Measurements from ENCODE around the gene MAGI1.

The MAGI1 gene

DNA sequence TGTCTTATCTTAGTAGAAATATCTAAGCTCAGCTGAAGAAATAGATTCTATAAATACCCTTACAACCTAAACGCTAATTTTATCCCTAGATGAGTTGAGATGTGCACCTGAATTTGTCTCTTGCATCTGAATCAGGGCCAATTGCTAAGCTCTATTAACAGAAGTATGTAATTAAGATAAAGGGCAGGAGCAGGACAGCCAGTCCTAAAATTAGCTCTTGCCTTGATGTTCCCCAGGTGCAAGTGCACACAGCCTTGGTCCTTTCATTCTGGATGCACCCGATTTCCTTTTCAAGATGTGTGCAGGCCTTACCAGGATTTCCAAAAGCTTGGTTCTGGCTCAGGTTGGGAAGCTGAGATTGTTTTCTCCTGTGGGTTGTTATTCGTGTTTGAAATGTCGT is 52.4 kb downstream of the MAGI1 start:
- DNase-seq (ENCODE audit: low read depth, low spot score), result no peak

GRCh38 chr3:65984975-65985374 is 53.7 kb downstream of the MAGI1 start:
- no peak for DNase-seq (ENCODE audit: low read depth, low spot score)
- H3K4me3 ChIP-seq (ENCODE audit: low read length), result no peak overlapping the region

More for the DNA sequence above, 52.4 kb downstream of the MAGI1 start:
- no peak overlapping the region for H3K4me3 ChIP-seq (ENCODE audit: low read length)

- H3K4me3 ChIP-seq (ENCODE audit: low read length), result no peak overlapping the region
- no peak for DNase-seq (ENCODE audit: low read depth, low spot score)
These were observed 55.6 kb downstream of the MAGI1 start for GRCh38 chr3:65983100-65983499.

DNA sequence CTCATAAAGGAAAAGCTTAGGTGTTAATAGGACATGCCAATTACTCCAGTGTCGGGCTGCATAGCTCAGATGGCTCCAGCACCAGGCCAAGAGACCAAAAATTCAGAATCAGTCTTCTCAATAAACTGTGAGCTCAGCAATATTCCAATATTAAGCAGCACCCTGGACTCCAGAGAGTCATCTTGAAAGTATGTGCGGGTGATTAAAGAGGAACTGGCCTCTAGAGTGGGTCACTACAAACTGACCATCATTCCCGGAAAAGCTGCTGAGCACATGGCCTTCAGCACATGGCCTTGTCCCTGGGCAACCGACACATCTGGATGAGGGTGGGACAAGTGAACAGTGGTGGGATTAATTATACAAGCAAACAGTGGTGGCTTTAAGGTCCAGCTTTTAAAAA is 59.0 kb downstream of the MAGI1 start:
- DNase-seq (ENCODE audit: low read depth, low spot score), result no peak
- no peak overlapping the region for H3K4me3 ChIP-seq (ENCODE audit: low read length)

DNA sequence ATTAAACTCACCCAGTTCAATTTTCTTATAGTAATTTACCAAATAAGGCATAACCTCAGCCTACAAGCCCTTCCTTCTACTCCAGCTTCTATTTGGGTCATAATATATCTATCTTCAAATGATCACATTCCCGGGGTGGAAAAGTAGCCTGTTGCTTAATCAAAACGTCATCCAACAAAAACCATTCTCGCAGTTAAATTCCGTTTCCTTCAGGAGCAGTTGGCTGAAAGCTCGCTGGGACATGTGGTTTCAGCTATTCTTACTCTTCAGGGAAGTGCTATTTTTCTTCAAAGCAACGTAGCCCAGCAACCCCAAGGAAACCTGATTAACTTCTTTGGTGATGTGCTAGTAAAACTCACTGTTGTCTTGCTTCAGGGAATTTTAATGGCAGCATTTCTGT is 59.6 kb downstream of the MAGI1 start:
- no peak overlapping the region for H3K4me3 ChIP-seq (ENCODE audit: low read length)
- no peak for DNase-seq (ENCODE audit: low read depth, low spot score)

DNA sequence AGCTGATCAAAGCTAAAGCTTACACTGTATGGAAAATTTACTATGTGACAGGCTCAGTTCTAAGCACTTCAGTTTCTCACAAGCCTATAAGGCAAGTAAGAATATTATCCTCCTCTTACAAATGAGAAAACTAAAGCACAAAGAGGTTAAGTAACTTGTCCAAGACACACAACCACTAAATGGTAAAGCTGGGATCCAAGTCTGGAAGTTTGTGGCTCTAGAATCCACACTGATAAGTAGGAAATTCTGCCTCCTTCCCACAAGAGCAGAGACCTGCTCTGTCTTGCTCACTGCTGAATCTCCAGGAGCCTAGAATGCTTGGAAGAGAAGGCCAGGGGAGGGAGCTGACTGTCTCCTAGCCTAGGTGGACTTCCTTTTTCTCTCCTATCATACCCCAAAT is 60.6 kb downstream of the MAGI1 start:
- no peak overlapping the region for H3K4me3 ChIP-seq (ENCODE audit: low read length)
- no peak for DNase-seq (ENCODE audit: low read depth, low spot score)

DNA sequence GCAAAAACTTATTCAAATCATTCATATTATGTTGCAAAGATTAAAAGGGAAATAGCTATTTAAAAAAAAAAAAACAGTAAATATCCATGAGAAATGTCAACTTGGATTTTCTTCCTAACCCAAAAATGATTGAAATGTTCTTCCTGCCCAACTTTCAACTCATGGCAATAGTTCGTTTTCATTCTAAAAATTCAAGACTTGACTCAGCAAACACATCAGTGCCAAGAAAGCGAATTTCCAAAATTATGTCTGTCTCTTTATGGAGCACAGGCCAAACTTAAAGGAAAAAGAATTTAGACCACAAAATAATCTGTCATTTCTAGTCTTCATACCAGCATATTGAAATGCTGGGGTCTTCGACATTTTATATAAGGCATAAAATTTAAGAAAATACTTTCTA is 63.7 kb downstream of the MAGI1 start:
- no peak for DNase-seq (ENCODE audit: low read depth, low spot score)
- no peak overlapping the region for H3K4me3 ChIP-seq (ENCODE audit: low read length)

DNA sequence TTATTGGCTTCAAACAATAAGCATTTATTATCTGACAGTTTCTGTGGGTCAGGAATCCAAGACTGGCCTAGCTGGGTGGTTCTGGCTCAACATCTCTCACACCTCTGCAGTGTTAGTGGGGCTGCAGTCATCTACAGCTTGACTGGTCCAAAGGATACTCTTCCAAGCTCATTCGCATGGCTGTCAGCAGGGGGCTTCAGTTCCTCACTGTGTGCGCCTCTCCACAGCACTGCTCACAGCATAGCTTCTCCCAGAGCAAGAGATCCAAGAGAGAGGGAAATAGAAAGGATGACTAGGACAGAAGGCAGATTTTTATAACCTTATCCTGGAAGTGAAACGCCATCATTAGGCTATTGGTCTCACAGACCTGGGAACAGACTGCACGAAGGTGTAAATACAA is 64.2 kb downstream of the MAGI1 start:
- DNase-seq (ENCODE audit: low read depth, low spot score), result no peak
- no peak overlapping the region for H3K4me3 ChIP-seq (ENCODE audit: low read length)

DNA sequence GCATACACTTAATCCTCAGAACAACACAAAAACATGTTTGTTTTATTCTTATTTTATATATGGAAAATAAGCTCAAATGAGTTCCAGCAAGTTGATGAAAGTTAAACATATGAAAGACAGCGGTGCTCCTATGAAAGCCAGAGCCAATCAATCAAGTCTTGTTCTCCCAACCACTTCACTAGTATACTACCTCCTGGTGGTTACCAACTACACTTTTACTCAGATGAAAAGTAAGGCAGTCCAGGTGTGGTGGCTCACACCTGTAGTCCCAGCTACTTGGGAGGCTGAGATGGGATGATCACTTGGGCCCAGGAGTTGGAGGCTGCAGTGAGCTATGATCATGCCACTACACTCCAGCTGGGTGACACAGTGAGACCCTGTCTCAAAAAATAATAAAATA is 66.0 kb downstream of the MAGI1 start:
- DNase-seq (ENCODE audit: low read depth, low spot score), result no peak
- no peak overlapping the region for H3K4me3 ChIP-seq (ENCODE audit: low read length)

GRCh38 chr3:65971293-65972252 is 67.1 kb downstream of the MAGI1 start:
- DNase-seq (ENCODE audit: low read depth, low spot score), result no peak
- H3K4me3 ChIP-seq (ENCODE audit: low read length), result no peak overlapping the region

- DNase-seq (ENCODE audit: low read depth, low spot score), result no peak
These were observed 69.7 kb downstream of the MAGI1 start for GRCh38 chr3:65968996-65969395.

DNA sequence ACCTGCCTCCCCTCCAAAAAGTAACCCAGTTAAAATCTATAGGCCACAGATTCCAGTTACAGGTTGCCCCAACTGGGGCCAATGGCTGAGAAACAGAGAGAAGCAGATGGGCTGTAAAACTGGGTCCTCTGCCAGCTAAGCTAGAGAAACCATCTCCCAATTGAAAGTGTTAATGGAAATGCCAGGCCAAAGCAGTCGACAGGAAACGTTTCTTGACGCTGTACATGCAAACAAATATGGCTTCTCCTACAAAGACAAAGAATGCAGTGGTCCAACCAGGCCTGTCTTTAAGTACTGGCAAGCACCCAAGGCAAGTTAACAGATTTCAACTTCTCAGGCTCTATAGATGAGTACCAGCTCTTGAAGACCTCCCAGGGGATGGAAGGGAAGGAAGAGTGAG is 71.3 kb downstream of the MAGI1 start:
- H3K4me3 ChIP-seq (ENCODE audit: low read length), result no peak overlapping the region
- DNase-seq (ENCODE audit: low read depth, low spot score), result no peak

More at GRCh38 chr3:65968996-65969395, 69.7 kb downstream of the MAGI1 start:
- no peak overlapping the region for H3K4me3 ChIP-seq (ENCODE audit: low read length)

DNA sequence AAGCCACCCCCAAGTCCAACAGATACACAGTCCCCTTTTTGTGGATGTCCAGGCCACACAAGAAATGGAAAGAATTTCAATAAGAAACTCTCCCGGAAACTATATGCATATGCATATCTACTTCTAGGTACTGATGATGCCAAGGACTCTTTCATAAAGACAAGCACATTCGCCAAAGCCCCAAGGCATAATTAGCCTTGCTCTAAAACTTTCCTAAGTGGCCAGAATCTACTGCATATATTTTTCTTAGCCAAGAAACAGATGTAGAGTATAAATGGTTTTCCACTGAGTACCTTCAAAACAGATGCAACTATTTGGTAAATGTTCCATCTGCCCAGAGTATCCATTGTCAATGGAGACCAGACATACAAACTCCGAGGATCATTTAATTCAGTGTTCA is 73.9 kb downstream of the MAGI1 start:
- no peak for DNase-seq (ENCODE audit: low read depth, low spot score)
- H3K4me3 ChIP-seq (ENCODE audit: low read length), result no peak overlapping the region

- no peak for DNase-seq (ENCODE audit: low read depth, low spot score)
These were observed 74.7 kb downstream of the MAGI1 start for GRCh38 chr3:65963787-65964677.

GRCh38 chr3:65961733-65962132 is 77.0 kb downstream of the MAGI1 start:
- DNase-seq (ENCODE audit: low read depth, low spot score), result no peak
- H3K4me3 ChIP-seq (ENCODE audit: low read length), result no peak overlapping the region

More at GRCh38 chr3:65963787-65964677, 74.7 kb downstream of the MAGI1 start:
- no peak overlapping the region for H3K4me3 ChIP-seq (ENCODE audit: low read length)

- no peak for DNase-seq (ENCODE audit: low read depth, low spot score)
- no peak overlapping the region for H3K4me3 ChIP-seq (ENCODE audit: low read length)
These were observed 77.6 kb downstream of the MAGI1 start for GRCh38 chr3:65961128-65961527.

GRCh38 chr3:65960087-65960486 is 78.6 kb downstream of the MAGI1 start:
- DNase-seq (ENCODE audit: low read depth, low spot score), result no peak
- no peak overlapping the region for H3K4me3 ChIP-seq (ENCODE audit: low read length)

GRCh38 chr3:65958216-65958615 is 80.5 kb downstream of the MAGI1 start:
- DNase-seq (ENCODE audit: low read depth, low spot score), result no peak
- no peak overlapping the region for H3K4me3 ChIP-seq (ENCODE audit: low read length)

DNA sequence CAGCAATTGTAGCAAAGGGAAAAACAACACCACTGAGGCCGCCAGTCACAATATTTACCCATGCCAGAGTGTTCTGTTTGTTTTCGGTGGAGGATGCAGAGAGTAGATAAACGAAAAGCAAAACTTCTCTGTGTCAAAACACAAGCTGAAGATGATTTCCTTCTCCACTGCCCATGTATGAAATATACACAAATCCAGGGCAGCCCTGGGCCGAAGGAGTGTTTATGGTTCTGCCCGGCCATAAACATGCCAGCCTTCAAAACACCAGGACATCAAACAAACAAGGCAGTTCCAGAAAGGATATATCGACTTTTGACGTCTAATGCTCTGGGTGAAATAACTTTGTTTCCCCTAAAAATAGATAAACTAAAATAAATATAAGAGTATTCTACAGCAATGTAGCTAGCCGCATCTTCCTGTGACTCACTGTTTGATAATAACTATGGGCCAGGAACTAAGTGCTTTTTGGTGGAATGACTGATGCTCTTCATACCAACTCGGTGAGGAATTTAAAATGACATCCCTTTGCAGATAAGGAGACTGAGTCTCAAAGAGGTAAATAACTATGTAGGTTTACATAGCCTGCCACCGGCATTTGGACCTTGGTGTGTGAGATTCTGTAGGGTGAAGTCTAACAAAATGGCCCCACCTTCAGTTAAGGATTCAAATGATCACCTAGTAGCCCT is 82.8 kb downstream of the MAGI1 start:
- no peak for DNase-seq (ENCODE audit: low read depth, low spot score)
- no peak overlapping the region for H3K4me3 ChIP-seq (ENCODE audit: low read length)

Data from Jurkat, Clone E6-1 (cell line).